ENCODE data around the gene ARMC5. TPM values are rescaled to one million over a fixed set of nuclear protein-coding genes. Genes with fewer than 3 reads are reported as not detected.
A peak's percentile ranks its signal among the peaks of the same experiment; 100 is the strongest.

Gene ARMC5
- total RNA-seq, 2 donors from 2014 or later, result 10.0 to 20.3 TPM

DNA sequence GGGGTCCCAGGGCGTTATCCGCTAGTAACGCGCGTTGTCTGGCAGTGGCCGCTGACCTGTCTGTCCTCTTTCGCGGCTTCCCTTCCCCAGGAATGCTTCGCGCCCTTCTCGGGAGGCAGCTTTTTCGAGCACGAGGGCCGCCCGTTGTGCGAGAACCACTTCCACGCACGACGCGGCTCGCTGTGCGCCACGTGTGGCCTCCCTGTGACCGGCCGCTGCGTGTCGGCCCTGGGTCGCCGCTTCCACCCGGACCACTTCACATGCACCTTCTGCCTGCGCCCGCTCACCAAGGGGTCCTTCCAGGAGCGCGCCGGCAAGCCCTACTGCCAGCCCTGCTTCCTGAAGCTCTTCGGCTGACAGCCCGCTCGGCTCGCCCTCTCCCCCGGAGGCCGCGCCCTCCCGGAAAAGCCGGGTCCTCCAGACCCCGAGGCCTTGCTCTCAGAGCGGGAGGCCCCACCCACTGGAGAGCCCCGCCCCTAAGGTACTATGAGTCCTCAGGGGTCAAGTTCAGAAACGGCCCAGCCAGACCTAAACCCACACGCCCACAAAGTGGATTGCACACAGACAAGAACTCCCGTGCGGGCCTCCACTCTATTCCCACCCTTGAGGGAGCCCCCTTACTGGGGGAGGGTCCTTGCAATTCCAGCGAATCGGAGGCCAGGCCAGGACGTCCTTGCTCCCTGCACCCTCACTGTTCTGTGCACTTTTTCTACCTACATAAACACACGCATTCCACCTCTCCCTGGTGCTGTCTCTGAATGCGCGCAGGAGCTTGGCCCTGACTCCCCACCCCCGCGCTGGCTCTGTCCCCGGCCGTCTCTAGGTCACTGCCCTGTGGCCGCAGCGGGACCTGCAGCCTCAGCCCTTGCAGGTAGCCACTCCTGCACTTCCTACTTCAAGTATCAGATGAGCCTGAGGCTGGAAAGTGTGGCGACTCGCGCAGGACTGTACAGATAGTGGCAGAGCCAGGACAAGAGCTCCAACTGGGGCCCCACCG, 18.2 kb downstream of the ARMC5 start:
- Histone ChIP-seq H3K27me3 (replicated peaks; ENCODE audit: insufficient read depth) (no peaks in the 10 kb centered on the region), H3K9me3 (no peaks in the 10 kb centered on the region), H3K27ac (no peak overlapping the region), H3K4me3 (peak overlapping the region in 1 of 2 donors; percentile 27), H3K4me1 (replicated peaks) (no peaks in the 10 kb centered on the region), H3K36me3 (no peaks in the 10 kb centered on the region)
- 57% methylated on average over 43 of the region's 67 CpGs for WGBS
- TF ChIP-seq POLR2A (IDR thresholded peaks at IDR 0.05) (no peak), POLR2AphosphoS5 (IDR thresholded peaks at IDR 0.05) (no peak)
- TF ChIP-seq, protein P1, sequence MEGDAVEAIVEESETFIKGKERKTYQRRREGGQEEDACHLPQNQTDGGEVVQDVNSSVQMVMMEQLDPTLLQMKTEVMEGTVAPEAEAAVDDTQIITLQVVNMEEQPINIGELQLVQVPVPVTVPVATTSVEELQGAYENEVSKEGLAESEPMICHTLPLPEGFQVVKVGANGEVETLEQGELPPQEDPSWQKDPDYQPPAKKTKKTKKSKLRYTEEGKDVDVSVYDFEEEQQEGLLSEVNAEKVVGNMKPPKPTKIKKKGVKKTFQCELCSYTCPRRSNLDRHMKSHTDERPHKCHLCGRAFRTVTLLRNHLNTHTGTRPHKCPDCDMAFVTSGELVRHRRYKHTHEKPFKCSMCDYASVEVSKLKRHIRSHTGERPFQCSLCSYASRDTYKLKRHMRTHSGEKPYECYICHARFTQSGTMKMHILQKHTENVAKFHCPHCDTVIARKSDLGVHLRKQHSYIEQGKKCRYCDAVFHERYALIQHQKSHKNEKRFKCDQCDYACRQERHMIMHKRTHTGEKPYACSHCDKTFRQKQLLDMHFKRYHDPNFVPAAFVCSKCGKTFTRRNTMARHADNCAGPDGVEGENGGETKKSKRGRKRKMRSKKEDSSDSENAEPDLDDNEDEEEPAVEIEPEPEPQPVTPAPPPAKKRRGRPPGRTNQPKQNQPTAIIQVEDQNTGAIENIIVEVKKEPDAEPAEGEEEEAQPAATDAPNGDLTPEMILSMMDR (IDR thresholded peaks at IDR 0.05), result no peak
- no peak for DNase-seq (ENCODE audit: low spot score)
- intact Hi-C loops (cut with DNase I), result no loop called here

DNA sequence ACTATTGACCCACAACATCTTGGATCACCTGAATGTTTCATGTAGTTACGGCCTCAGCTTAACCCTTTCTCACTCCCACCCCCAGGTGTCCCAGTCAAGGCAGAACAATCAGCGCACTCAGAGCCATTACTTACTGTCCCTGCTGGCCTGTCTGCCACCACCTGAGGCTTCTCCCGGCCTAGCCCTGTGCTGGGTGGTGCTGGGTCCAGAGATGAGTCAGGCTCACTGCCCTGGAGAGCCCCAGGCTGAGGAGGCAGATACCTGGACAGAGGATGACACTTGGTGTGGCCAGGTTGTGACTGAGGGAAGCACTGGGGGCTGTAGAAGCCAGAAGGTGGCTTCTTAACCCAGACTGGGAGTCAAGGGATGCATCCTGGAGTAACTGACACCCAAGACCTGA, 19.7 kb downstream of the ARMC5 start:
- H3K4me1 ChIP-seq (replicated peaks), result no peaks in the 10 kb centered on the region
- 78% methylated on average over 3 of the region's 3 CpGs for WGBS
- H3K36me3 ChIP-seq, result no peaks in the 10 kb centered on the region
- no peaks in the 10 kb centered on the region for H3K9me3 ChIP-seq
- TF ChIP-seq POLR2AphosphoS5 (IDR thresholded peaks at IDR 0.05) (no peak), POLR2A (IDR thresholded peaks at IDR 0.05) (no peak)
- TF ChIP-seq, protein P1 (IDR thresholded peaks at IDR 0.05), result no peak
- H3K4me3 ChIP-seq, result no peak overlapping the region
- no peaks in the 10 kb centered on the region for H3K27me3 ChIP-seq (replicated peaks; ENCODE audit: insufficient read depth)
- intact Hi-C loops (cut with DNase I), result no loop called here
- H3K27ac ChIP-seq, result no peak overlapping the region
- DNase-seq (ENCODE audit: low spot score), result no peak

DNA sequence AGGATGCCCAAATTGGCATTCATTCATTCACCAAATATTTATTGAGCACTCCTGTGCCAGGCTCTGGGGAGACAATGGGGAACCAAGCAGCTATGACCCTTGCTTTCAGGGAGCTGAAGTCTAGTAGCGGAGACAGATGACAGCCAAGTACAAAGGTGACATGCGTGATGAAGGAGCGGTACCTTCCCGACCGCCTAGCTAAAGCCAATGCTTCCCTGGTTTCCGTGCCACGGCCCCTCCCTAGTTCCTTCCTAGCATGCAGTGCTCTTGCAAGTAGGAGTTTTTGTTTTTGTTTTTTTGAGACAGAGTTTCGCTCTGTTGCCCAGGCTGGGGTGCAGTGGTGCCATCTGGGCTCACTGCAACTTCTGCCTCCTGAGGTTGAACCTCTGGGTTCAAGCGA, 20.4 kb downstream of the ARMC5 start:
- no peaks in the 10 kb centered on the region for H3K27me3 ChIP-seq (replicated peaks; ENCODE audit: insufficient read depth)
- no peaks in the 10 kb centered on the region for H3K4me1 ChIP-seq (replicated peaks)
- WGBS, result 76% methylated on average over 9 of the region's 9 CpGs

DNA sequence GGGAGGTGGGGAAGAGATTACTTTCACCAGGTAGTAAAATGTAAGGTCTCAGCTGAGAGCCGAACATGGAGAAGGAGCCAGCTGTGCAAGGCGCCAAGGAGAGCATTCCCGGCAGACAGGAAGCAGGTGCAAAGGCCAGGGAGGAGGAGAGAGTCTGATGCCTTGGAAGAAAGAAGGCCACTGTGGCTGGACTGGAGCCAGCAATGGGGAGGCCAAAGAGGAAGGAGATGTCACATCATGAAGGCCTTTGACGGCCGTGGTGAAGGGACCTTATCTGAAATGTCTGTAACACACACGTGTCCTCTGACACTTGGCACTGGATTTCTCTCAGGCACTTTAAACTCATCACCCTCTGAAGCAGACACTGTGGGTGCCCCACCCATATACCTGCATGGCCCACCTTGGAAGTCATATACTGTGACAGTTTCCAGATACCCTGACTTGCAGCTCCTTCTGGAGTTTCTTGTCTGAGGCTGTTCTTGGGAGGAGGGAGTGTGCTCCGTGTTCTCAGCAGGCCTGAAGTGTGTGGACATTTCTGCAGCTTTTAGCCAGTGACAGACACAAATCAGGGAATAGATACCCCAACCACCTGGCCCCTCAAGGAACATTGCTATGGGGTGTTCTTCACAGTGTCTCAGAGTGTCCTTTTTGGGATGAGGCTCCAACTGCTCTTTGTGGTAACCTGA, 21.7 kb downstream of the ARMC5 start:
- TF ChIP-seq, protein P1 (IDR thresholded peaks at IDR 0.05), result no peak
- TF ChIP-seq POLR2AphosphoS5 (IDR thresholded peaks at IDR 0.05), result no peak
- TF ChIP-seq POLR2A (IDR thresholded peaks at IDR 0.05), result no peak
- Histone ChIP-seq H3K27me3 (replicated peaks; ENCODE audit: insufficient read depth) (no peaks in the 10 kb centered on the region), H3K36me3 (no peaks in the 10 kb centered on the region), H3K9me3 (no peaks in the 10 kb centered on the region), H3K4me1 (replicated peaks) (no peaks in the 10 kb centered on the region), H3K27ac (no peak overlapping the region), H3K4me3 (no peak overlapping the region)
- intact Hi-C loops (cut with DNase I), result no loop called here
- WGBS, result 35% methylated on average over 7 of the region's 7 CpGs
- DNase-seq (ENCODE audit: low spot score), result no peak

More for the DNA sequence above, 20.4 kb downstream of the ARMC5 start:
- Histone ChIP-seq H3K36me3 (no peaks in the 10 kb centered on the region), H3K9me3 (no peaks in the 10 kb centered on the region), H3K27ac (no peak overlapping the region), H3K4me3 (no peak overlapping the region)
- TF ChIP-seq, protein P1 (IDR thresholded peaks at IDR 0.05), result no peak
- TF ChIP-seq POLR2A (IDR thresholded peaks at IDR 0.05) (no peak), POLR2AphosphoS5 (IDR thresholded peaks at IDR 0.05) (no peak)
- intact Hi-C loops (cut with DNase I), result no loop called here
- no peak for DNase-seq (ENCODE audit: low spot score)
